ENCODE results near the gene BBS12. TPM values are rescaled to one million over a fixed set of nuclear protein-coding genes. Genes with fewer than 3 reads are reported as not detected.

BBS12 gene
- total and polyA plus RNA-seq, 9 of the 15 experiments (the other 6 are each of a cell fraction or from before 2014, with no cell fraction given), result 2.7 to 6.5 (median 3.3) TPM

DNA sequence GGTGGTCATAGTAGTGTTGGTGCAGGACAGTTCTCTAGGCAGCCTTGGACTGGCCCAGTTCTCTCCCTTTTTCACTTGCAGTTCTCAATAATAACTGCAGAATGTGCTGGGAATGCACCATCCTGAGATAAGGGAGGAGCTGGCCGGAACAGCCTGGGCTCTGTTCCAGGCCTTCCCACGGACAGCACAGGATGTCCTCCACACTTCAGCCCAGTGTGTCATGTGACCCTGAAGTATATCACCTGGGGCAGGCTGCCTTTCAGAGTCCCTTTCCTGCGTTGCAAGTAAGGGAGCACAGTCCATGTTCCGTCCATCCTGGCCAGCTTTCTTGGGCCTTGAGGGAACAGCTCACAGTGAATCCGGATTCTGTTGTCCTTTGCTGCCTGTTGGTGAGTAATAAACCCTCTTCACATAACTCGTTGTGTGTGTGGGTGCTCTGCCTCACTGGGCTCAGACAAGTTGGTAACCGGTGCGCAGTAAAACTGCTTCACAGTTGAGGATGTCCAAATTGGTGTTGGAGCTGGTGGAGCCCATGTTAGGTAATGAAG, 32.3 kb upstream of the BBS12 start (continued):
- TF ChIP-seq, protein P1, sequence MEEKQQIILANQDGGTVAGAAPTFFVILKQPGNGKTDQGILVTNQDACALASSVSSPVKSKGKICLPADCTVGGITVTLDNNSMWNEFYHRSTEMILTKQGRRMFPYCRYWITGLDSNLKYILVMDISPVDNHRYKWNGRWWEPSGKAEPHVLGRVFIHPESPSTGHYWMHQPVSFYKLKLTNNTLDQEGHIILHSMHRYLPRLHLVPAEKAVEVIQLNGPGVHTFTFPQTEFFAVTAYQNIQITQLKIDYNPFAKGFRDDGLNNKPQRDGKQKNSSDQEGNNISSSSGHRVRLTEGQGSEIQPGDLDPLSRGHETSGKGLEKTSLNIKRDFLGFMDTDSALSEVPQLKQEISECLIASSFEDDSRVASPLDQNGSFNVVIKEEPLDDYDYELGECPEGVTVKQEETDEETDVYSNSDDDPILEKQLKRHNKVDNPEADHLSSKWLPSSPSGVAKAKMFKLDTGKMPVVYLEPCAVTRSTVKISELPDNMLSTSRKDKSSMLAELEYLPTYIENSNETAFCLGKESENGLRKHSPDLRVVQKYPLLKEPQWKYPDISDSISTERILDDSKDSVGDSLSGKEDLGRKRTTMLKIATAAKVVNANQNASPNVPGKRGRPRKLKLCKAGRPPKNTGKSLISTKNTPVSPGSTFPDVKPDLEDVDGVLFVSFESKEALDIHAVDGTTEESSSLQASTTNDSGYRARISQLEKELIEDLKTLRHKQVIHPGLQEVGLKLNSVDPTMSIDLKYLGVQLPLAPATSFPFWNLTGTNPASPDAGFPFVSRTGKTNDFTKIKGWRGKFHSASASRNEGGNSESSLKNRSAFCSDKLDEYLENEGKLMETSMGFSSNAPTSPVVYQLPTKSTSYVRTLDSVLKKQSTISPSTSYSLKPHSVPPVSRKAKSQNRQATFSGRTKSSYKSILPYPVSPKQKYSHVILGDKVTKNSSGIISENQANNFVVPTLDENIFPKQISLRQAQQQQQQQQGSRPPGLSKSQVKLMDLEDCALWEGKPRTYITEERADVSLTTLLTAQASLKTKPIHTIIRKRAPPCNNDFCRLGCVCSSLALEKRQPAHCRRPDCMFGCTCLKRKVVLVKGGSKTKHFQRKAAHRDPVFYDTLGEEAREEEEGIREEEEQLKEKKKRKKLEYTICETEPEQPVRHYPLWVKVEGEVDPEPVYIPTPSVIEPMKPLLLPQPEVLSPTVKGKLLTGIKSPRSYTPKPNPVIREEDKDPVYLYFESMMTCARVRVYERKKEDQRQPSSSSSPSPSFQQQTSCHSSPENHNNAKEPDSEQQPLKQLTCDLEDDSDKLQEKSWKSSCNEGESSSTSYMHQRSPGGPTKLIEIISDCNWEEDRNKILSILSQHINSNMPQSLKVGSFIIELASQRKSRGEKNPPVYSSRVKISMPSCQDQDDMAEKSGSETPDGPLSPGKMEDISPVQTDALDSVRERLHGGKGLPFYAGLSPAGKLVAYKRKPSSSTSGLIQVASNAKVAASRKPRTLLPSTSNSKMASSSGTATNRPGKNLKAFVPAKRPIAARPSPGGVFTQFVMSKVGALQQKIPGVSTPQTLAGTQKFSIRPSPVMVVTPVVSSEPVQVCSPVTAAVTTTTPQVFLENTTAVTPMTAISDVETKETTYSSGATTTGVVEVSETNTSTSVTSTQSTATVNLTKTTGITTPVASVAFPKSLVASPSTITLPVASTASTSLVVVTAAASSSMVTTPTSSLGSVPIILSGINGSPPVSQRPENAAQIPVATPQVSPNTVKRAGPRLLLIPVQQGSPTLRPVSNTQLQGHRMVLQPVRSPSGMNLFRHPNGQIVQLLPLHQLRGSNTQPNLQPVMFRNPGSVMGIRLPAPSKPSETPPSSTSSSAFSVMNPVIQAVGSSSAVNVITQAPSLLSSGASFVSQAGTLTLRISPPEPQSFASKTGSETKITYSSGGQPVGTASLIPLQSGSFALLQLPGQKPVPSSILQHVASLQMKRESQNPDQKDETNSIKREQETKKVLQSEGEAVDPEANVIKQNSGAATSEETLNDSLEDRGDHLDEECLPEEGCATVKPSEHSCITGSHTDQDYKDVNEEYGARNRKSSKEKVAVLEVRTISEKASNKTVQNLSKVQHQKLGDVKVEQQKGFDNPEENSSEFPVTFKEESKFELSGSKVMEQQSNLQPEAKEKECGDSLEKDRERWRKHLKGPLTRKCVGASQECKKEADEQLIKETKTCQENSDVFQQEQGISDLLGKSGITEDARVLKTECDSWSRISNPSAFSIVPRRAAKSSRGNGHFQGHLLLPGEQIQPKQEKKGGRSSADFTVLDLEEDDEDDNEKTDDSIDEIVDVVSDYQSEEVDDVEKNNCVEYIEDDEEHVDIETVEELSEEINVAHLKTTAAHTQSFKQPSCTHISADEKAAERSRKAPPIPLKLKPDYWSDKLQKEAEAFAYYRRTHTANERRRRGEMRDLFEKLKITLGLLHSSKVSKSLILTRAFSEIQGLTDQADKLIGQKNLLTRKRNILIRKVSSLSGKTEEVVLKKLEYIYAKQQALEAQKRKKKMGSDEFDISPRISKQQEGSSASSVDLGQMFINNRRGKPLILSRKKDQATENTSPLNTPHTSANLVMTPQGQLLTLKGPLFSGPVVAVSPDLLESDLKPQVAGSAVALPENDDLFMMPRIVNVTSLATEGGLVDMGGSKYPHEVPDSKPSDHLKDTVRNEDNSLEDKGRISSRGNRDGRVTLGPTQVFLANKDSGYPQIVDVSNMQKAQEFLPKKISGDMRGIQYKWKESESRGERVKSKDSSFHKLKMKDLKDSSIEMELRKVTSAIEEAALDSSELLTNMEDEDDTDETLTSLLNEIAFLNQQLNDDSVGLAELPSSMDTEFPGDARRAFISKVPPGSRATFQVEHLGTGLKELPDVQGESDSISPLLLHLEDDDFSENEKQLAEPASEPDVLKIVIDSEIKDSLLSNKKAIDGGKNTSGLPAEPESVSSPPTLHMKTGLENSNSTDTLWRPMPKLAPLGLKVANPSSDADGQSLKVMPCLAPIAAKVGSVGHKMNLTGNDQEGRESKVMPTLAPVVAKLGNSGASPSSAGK (IDR thresholded peaks at IDR 0.05), result peak; percentile 64
- TF ChIP-seq PHF20 (IDR thresholded peaks at IDR 0.05; ENCODE audit: partially characterized antibody), result peak; percentile 78
- no peak for TF ChIP-seq RBM25 (IDR thresholded peaks at IDR 0.05; ENCODE audit: low read depth, low read length, severe bottlenecking)
- TF ChIP-seq ZNF140 (CRISPR knock-in tag; IDR thresholded peaks at IDR 0.05), result no peak
- TF ChIP-seq TFAM (CRISPR knock-in tag; conservative IDR thresholded peaks at IDR 0.05), result no peak
- 0 out of 2 replicates have a peak, but pooled peaks have one; percentile 30 for TF ChIP-seq MECOM (CRISPR knock-in tag; IDR thresholded peaks at IDR 0.05)
- TF ChIP-seq ZNF766 (CRISPR knock-in tag; conservative IDR thresholded peaks at IDR 0.05), result peak; percentile 83; the same call in 1 of the 2 replicates
- TF ChIP-seq ZNF699 (CRISPR knock-in tag; IDR thresholded peaks at IDR 0.05; ENCODE audit: insufficient replicate concordance), result no peak
- TF ChIP-seq, protein P2, sequence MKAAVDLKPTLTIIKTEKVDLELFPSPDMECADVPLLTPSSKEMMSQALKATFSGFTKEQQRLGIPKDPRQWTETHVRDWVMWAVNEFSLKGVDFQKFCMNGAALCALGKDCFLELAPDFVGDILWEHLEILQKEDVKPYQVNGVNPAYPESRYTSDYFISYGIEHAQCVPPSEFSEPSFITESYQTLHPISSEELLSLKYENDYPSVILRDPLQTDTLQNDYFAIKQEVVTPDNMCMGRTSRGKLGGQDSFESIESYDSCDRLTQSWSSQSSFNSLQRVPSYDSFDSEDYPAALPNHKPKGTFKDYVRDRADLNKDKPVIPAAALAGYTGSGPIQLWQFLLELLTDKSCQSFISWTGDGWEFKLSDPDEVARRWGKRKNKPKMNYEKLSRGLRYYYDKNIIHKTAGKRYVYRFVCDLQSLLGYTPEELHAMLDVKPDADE (conservative IDR thresholded peaks at IDR 0.05; ENCODE audit: control insufficient read depth, low read depth, low read length), result no peak
- TF ChIP-seq, protein P3, sequence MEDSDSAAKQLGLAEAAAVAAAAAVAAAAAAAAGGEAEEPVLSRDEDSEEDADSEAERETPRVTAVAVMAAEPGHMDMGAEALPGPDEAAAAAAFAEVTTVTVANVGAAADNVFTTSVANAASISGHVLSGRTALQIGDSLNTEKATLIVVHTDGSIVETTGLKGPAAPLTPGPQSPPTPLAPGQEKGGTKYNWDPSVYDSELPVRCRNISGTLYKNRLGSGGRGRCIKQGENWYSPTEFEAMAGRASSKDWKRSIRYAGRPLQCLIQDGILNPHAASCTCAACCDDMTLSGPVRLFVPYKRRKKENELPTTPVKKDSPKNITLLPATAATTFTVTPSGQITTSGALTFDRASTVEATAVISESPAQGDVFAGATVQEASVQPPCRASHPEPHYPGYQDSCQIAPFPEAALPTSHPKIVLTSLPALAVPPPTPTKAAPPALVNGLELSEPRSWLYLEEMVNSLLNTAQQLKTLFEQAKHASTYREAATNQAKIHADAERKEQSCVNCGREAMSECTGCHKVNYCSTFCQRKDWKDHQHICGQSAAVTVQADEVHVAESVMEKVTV (CRISPR knock-in tag; IDR thresholded peaks at IDR 0.05), result 0 out of 2 replicates have a peak, but pooled peaks have one; percentile 12
- TF ChIP-seq HMG20A (CRISPR knock-in tag; conservative IDR thresholded peaks at IDR 0.05), result no peak

All from K562 (cell line).